ENCODE data around the gene IL17RC.

IL17RC gene

DNA sequence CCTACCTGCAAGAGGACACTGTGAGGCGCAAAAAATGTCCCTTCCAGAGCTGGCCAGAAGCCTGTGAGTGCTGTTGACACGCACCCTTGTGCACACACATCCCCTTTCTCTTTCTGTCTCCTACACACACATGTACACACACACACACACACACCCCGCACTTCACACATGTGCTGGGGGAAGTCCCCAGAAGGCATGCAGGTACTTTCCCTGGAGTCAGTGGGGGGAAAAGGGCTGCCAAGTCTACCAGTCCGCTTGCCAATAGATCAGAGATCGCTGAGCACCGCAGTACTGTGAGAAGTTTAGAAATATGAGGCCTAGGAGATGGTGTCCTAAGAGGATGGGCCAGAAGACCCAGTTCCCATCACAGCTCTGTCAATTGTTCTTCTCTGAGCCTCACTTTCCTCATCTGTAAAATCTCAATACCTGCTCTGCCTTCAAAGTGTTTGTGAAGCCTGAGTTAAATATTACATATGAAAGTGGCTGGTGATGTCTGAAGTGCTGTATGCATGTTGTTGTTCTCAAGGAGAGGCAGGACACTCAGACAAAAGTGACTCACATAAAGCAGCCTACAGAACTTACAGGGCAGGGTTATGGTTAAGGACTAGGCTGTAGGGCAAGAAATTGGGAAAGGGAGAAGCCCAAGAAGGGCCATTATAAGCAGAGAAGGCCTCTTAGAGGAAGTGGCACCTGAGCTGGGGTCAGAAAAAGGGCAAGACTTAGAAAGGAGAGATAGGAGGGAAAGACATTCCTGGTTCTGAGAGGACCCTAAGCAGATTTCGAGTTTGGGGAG lies 7.5 kb upstream of the IL17RC start:
- H3K4me1 ChIP-seq (ENCODE audit: control insufficient read depth, insufficient read depth, low read length): peaks cover 12% of the 10 kb centered on the region

DNA sequence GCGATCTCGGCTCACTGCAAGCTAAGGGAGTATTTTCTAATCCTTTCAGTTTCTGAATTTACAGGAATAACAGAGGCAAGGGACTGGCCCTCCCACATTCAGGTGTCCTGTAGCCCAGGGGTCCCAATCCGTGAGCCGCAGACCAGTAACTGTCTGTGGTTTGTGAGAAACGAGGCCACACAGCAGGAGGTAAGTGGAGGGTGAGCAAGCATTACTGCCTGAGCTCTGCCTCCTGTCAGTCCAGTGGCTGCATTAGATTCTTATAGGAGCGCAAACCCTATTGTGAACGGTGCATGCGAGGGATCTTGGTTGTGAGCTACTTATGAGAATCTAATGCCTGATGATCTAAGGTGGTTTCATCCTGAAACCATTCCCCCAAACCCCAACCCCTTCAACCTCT lies 5.0 kb upstream of the IL17RC start:
- H3K36me3 ChIP-seq (ENCODE audit: control insufficient read depth, insufficient read depth, low read length): peaks cover 17% of the 10 kb centered on the region
- H3K27me3 ChIP-seq (ENCODE audit: control insufficient read depth, insufficient read depth, low read length): no peaks in the 10 kb centered on the region
- H3K9ac ChIP-seq (ENCODE audit: low read length): no peak overlapping the region
- H3K9me3 ChIP-seq (ENCODE audit: control insufficient read depth, low read length): no peaks in the 10 kb centered on the region
- H3K4me1 ChIP-seq (ENCODE audit: control insufficient read depth, insufficient read depth, low read length): peaks cover 35% of the 10 kb centered on the region
- no peak overlapping the region for H3K4me3 ChIP-seq (ENCODE audit: low read length)

More for the DNA sequence above, 7.5 kb upstream of the IL17RC start:
- H3K9me3 ChIP-seq (ENCODE audit: control insufficient read depth, low read length): no peaks in the 10 kb centered on the region
- H3K36me3 ChIP-seq (ENCODE audit: control insufficient read depth, insufficient read depth, low read length): peaks cover 17% of the 10 kb centered on the region
- no peak overlapping the region for H3K9ac ChIP-seq (ENCODE audit: low read length)
- H3K27me3 ChIP-seq (ENCODE audit: control insufficient read depth, insufficient read depth, low read length): no peaks in the 10 kb centered on the region
- H3K4me3 ChIP-seq (ENCODE audit: low read length): no peak overlapping the region

DNA sequence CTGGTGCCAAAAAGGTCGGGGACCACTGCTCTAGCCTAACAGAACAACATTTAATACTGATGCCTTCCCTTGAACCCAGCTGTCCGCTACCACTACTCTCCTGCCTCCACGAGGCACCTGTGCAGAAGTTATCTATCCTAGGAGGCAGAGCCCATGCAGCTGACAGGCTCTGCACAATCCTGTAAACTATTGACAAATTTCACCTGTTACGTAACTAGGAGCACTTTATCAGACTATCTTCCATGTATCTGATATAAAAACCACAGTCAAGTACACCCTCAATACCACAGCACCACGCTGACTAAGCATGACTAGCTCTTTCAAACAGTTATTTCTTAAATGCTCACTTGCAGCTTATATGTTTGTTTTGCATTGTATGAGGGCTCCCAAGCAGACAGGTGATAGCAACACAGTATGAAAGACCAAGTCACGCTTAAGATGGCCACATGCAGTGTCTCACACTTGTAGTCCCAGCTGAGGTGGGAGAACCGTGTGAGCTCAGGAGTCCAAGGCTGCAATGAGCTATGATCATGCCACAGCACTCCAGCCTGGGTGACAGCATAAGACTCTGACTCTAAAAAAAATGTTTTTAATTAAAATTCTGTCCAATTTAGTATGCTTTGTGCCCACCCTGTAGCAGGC lies 4.5 kb upstream of the IL17RC start:
- H3K9me3 ChIP-seq (ENCODE audit: control insufficient read depth, low read length): no peaks in the 10 kb centered on the region
- H3K4me1 ChIP-seq (ENCODE audit: control insufficient read depth, insufficient read depth, low read length): peaks cover 39% of the 10 kb centered on the region
- H3K4me3 ChIP-seq (ENCODE audit: low read length): no peak overlapping the region
- H3K36me3 ChIP-seq (ENCODE audit: control insufficient read depth, insufficient read depth, low read length): peaks cover 17% of the 10 kb centered on the region
- no peak overlapping the region for H3K9ac ChIP-seq (ENCODE audit: low read length)
- no peaks in the 10 kb centered on the region for H3K27me3 ChIP-seq (ENCODE audit: control insufficient read depth, insufficient read depth, low read length)

DNA sequence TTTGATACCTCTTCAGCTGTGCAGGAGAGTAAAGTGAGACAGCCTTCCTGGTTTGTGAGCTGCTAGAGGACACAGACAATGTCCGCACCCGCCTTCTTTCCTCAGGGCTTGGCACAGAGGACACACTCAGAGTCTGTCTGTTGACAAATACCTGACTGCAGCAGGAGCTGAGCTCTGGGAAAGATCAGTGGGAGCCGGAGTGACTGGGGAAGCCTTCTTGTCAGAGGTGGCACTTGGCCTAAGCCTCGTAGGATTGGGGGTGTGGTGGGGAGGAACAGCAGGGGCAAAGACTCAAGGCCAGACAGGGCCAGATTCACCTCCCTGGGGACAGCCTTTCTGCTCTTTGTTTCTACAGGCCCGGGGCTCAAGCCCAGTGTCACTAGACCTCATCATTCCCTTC lies 3.3 kb upstream of the IL17RC start:
- Histone ChIP-seq H3K9ac (ENCODE audit: low read length) (no peak overlapping the region), H3K9me3 (ENCODE audit: control insufficient read depth, low read length) (no peaks in the 10 kb centered on the region), H3K36me3 (ENCODE audit: control insufficient read depth, insufficient read depth, low read length) (peaks cover 12% of the 10 kb centered on the region), H3K4me3 (ENCODE audit: low read length) (no peak overlapping the region), H3K4me1 (ENCODE audit: control insufficient read depth, insufficient read depth, low read length) (peaks cover 49% of the 10 kb centered on the region), H3K27me3 (ENCODE audit: control insufficient read depth, insufficient read depth, low read length) (no peaks in the 10 kb centered on the region)

DNA sequence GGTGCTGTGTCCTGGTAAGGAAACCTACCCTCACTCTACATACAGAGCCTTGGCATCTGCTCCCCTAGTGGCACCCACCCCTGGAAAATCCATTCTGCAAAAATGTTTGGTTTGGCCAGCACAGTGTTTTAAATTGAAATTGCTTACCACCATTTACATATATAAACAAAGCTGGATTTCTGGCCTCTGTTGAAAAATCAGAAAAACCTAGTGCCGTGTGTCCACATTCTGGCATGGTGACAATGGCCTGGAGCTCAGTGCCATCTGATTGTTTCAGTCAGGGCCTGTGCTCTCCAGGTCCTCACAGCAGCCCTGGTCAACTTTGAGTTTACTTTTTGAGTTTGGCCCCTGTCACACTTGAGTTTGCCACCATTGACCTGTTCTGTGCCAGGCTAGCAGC lies 2.9 kb upstream of the IL17RC start:
- Histone ChIP-seq H3K9ac (ENCODE audit: low read length) (peak overlapping the region; percentile 61), H3K9me3 (ENCODE audit: control insufficient read depth, low read length) (no peaks in the 10 kb centered on the region), H3K36me3 (ENCODE audit: control insufficient read depth, insufficient read depth, low read length) (peaks cover 12% of the 10 kb centered on the region), H3K4me3 (ENCODE audit: low read length) (no peak overlapping the region), H3K4me1 (ENCODE audit: control insufficient read depth, insufficient read depth, low read length) (peaks cover 49% of the 10 kb centered on the region), H3K27me3 (ENCODE audit: control insufficient read depth, insufficient read depth, low read length) (no peaks in the 10 kb centered on the region)

DNA sequence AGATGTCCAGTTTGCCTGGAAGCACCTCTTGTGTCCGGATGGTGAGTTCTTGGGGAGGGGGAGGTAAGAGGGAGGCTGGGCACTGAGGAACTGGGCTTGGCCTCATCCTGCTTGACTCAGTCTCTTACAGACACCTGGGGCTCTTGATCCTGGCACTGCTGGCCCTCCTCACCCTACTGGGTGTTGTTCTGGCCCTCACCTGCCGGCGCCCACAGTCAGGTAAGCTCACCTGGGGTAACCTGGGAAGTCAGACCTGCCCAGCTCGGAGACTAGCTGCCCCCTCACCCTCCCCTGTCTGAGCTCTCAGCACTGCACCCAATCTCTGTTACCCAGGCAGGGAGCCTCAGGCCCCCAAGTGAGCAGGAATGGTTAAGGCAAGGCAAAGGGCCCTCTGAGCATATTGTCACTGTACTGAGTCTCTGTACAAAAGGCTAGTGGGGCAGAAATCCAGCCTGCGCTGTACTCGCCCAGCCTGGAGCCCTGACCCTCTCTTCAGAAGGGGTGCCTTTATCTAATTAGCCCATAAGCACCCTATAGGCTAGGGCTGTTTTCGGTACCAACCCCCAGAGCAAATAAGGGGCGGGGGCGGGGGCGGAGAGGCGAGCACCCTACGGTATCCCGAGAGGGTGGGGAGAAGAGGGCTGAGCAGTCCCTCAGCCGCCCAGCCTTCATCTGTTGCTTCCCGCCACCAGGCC lies 2.2 kb upstream of the IL17RC start:
- Histone ChIP-seq H3K9ac (ENCODE audit: low read length) (peak overlapping the region; percentile 61), H3K4me1 (ENCODE audit: control insufficient read depth, insufficient read depth, low read length) (peaks cover 49% of the 10 kb centered on the region), H3K9me3 (ENCODE audit: control insufficient read depth, low read length) (no peaks in the 10 kb centered on the region), H3K4me3 (ENCODE audit: low read length) (no peak overlapping the region), H3K27me3 (ENCODE audit: control insufficient read depth, insufficient read depth, low read length) (no peaks in the 10 kb centered on the region), H3K36me3 (ENCODE audit: control insufficient read depth, insufficient read depth, low read length) (peaks cover 7% of the 10 kb centered on the region)

DNA sequence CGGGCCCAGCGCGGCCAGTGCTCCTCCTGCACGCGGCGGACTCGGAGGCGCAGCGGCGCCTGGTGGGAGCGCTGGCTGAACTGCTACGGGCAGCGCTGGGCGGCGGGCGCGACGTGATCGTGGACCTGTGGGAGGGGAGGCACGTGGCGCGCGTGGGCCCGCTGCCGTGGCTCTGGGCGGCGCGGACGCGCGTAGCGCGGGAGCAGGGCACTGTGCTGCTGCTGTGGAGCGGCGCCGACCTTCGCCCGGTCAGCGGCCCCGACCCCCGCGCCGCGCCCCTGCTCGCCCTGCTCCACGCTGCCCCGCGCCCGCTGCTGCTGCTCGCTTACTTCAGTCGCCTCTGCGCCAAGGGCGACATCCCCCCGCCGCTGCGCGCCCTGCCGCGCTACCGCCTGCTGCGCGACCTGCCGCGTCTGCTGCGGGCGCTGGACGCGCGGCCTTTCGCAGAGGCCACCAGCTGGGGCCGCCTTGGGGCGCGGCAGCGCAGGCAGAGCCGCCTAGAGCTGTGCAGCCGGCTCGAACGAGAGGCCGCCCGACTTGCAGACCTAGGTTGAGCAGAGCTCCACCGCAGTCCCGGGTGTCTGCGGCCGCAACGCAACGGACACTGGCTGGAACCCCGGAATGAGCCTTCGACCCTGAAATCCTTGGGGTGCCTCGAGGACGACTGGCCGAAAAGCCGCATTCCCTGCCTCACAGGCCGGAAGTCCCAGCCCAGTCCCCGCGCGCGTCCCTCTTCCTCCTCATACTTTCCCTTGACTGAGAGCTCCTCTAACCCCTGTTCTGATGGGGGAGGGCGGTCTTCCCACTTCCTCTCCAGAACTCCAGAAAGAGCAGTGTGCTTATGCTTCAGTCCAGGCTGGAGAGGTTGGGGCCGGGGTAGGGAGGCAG lies 1.4 kb upstream of the IL17RC start:
- no peaks in the 10 kb centered on the region for H3K9me3 ChIP-seq (ENCODE audit: control insufficient read depth, low read length)
- H3K27me3 ChIP-seq (ENCODE audit: control insufficient read depth, insufficient read depth, low read length): no peaks in the 10 kb centered on the region
- peaks cover 49% of the 10 kb centered on the region for H3K4me1 ChIP-seq (ENCODE audit: control insufficient read depth, insufficient read depth, low read length)
- H3K36me3 ChIP-seq (ENCODE audit: control insufficient read depth, insufficient read depth, low read length): peaks cover 6% of the 10 kb centered on the region
- peak overlapping the region; percentile 25 for H3K4me3 ChIP-seq (ENCODE audit: low read length)
- peak overlapping the region; percentile 22 for H3K9ac ChIP-seq (ENCODE audit: low read length)

DNA sequence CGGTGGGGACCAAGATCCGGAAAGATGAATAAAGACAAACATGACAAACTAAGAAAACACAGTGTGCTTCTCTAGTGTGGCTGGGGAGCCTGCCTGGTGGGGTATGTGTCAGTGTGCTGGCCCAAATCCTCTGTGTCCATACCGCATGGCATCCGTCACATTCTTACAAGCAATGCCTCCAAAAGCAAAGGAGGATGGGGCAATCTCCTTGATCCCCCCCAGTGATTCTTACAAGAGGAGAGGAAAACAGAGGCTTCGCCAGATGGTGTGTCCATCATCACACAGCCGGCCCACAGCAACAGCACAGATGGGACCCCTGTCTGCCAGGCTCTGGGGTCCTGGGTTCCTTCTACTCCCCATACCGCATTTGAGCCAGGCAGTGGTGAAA lies 558 bp upstream of the IL17RC start:
- Histone ChIP-seq H3K9me3 (ENCODE audit: control insufficient read depth, low read length) (no peaks in the 10 kb centered on the region), H3K27me3 (ENCODE audit: control insufficient read depth, insufficient read depth, low read length) (no peaks in the 10 kb centered on the region), H3K36me3 (ENCODE audit: control insufficient read depth, insufficient read depth, low read length) (peaks cover 3% of the 10 kb centered on the region), H3K9ac (ENCODE audit: low read length) (peak overlapping the region; percentile 81), H3K4me3 (ENCODE audit: low read length) (peak overlapping the region; percentile 64), H3K4me1 (ENCODE audit: control insufficient read depth, insufficient read depth, low read length) (peaks cover 49% of the 10 kb centered on the region)

DNA sequence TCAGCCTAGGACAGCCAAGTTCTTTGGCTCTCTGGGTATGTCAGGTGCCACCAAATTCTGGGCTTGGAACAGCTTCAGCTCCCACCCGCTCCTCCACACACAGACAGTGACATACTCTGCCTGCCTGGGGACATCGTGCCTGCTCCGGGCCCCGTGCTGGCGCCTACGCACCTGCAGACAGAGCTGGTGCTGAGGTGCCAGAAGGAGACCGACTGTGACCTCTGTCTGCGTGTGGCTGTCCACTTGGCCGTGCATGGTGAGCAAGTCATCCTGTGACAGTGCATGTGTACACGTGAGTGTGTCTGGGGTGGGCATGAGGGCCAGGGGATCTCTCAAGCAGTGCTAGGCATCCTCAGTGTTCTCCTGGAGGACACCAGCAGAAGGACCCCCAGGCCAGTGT lies 922 bp downstream of the IL17RC start:
- Histone ChIP-seq H3K27me3 (ENCODE audit: control insufficient read depth, insufficient read depth, low read length) (no peaks in the 10 kb centered on the region), H3K4me1 (ENCODE audit: control insufficient read depth, insufficient read depth, low read length) (peaks cover 42% of the 10 kb centered on the region), H3K9me3 (ENCODE audit: control insufficient read depth, low read length) (no peaks in the 10 kb centered on the region), H3K9ac (ENCODE audit: low read length) (peak overlapping the region; percentile 81), H3K4me3 (ENCODE audit: low read length) (peak overlapping the region; percentile 64), H3K36me3 (ENCODE audit: control insufficient read depth, insufficient read depth, low read length) (no peaks in the 10 kb centered on the region)

DNA sequence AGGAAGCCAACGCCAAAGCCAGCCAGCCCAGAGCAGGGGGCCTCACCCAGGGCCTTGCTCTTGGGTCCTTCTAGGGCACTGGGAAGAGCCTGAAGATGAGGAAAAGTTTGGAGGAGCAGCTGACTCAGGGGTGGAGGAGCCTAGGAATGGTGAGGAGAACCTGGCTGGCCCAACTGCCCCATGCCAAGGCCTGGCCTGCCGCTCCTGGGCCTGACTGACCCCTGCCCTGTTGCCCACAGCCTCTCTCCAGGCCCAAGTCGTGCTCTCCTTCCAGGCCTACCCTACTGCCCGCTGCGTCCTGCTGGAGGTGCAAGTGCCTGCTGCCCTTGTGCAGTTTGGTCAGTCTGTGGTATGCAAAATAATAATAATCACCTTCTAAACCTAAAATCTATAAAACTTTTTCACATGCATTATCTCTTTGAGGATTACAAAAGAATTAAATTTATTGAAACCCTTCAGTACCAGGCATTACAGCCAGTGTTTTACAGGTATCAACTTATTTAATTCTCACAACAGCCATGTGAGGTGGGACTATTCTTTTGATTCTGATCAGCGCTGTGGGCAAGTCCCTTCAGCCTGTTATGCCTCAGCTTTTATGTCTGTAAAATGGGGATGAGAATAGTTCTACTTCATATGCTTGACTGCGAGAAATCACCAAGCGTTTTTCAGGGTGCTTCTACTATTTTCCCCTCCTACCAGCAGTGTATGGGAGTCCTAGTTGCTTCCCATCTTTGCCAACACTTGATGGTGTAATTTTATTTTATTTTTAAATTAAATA lies 1.6 kb downstream of the IL17RC start:
- no peaks in the 10 kb centered on the region for H3K9me3 ChIP-seq (ENCODE audit: control insufficient read depth, low read length)
- H3K27me3 ChIP-seq (ENCODE audit: control insufficient read depth, insufficient read depth, low read length): no peaks in the 10 kb centered on the region
- H3K4me1 ChIP-seq (ENCODE audit: control insufficient read depth, insufficient read depth, low read length): peaks cover 42% of the 10 kb centered on the region
- H3K36me3 ChIP-seq (ENCODE audit: control insufficient read depth, insufficient read depth, low read length): no peaks in the 10 kb centered on the region
- no peak overlapping the region for H3K4me3 ChIP-seq (ENCODE audit: low read length)
- H3K9ac ChIP-seq (ENCODE audit: low read length): no peak overlapping the region

DNA sequence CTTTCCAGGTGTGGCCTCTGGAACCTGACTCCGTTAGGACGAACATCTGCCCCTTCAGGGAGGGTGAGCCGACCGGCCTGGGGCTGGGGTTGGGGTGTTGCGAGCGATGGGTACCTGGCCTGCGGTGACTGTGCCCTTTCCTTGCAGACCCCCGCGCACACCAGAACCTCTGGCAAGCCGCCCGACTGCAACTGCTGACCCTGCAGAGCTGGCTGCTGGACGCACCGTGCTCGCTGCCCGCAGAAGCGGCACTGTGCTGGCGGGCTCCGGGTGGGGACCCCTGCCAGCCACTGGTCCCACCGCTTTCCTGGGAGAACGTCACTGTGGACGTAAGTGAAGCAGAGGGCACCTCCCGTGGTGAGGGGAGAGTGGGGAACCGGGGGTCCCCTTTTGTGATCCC lies 11.3 kb downstream of the IL17RC start:
- Histone ChIP-seq H3K4me1 (ENCODE audit: control insufficient read depth, insufficient read depth, low read length) (peaks cover 9% of the 10 kb centered on the region), H3K9ac (ENCODE audit: low read length) (no peak overlapping the region), H3K36me3 (ENCODE audit: control insufficient read depth, insufficient read depth, low read length) (no peaks in the 10 kb centered on the region), H3K27me3 (ENCODE audit: control insufficient read depth, insufficient read depth, low read length) (no peaks in the 10 kb centered on the region), H3K4me3 (ENCODE audit: low read length) (no peak overlapping the region), H3K9me3 (ENCODE audit: control insufficient read depth, low read length) (no peaks in the 10 kb centered on the region)
